ENCODE results near the gene MAPK8. TPM values are rescaled to one million over a fixed set of nuclear protein-coding genes. Genes with fewer than 3 reads are reported as not detected.

Gene MAPK8
- total RNA-seq, 1 donor from 2014 or later, result 43.2 TPM

- FAIRE-seq (peak; percentile 58), DNase-seq (ENCODE audit: low read depth) (no peak)
- H3K27me3 ChIP-seq (ENCODE audit: control insufficient read depth, insufficient read depth, low read length), result no peaks in the 10 kb centered on the region
- H3K36me3 ChIP-seq (ENCODE audit: control insufficient read depth, insufficient read depth, low read length), result no peaks in the 10 kb centered on the region
- H3K4me3 ChIP-seq (ENCODE audit: low read depth, low read length), result no peak overlapping the region
- no peak for TF ChIP-seq CTCF (IDR thresholded peaks at IDR 0.05; ENCODE audit: insufficient read depth, low read length, severe bottlenecking)
Observed at GRCh38 chr10:48478469-48478868, 172.0 kb downstream of the MAPK8 start.

GRCh38 chr10:48478980-48479811 lies 172.7 kb downstream of the MAPK8 start:
- no peak for FAIRE-seq
- Histone ChIP-seq H3K4me3 (ENCODE audit: low read depth, low read length) (no peak overlapping the region), H3K36me3 (ENCODE audit: control insufficient read depth, insufficient read depth, low read length) (no peaks in the 10 kb centered on the region), H3K27me3 (ENCODE audit: control insufficient read depth, insufficient read depth, low read length) (no peaks in the 10 kb centered on the region)
- DNase-seq (ENCODE audit: low read depth), result no peak
- no peak for TF ChIP-seq CTCF (IDR thresholded peaks at IDR 0.05; ENCODE audit: insufficient read depth, low read length, severe bottlenecking)

- Histone ChIP-seq H3K4me3 (ENCODE audit: low read depth, low read length) (no peak overlapping the region), H3K36me3 (ENCODE audit: control insufficient read depth, insufficient read depth, low read length) (no peaks in the 10 kb centered on the region), H3K27me3 (ENCODE audit: control insufficient read depth, insufficient read depth, low read length) (no peaks in the 10 kb centered on the region)
- DNase-seq (ENCODE audit: low read depth) (no peak), FAIRE-seq (no peak)
- no peak for TF ChIP-seq CTCF (IDR thresholded peaks at IDR 0.05; ENCODE audit: insufficient read depth, low read length, severe bottlenecking)
Observed at GRCh38 chr10:48480397-48481374, 174.2 kb downstream of the MAPK8 start.

- no peaks in the 10 kb centered on the region for H3K36me3 ChIP-seq (ENCODE audit: control insufficient read depth, insufficient read depth, low read length)
- no peak for TF ChIP-seq CTCF (IDR thresholded peaks at IDR 0.05; ENCODE audit: insufficient read depth, low read length, severe bottlenecking)
- DNase-seq (ENCODE audit: low read depth), result no peak
- FAIRE-seq, result no peak
- no peaks in the 10 kb centered on the region for H3K27me3 ChIP-seq (ENCODE audit: control insufficient read depth, insufficient read depth, low read length)
- H3K4me3 ChIP-seq (ENCODE audit: low read depth, low read length), result no peak overlapping the region
Observed at GRCh38 chr10:48481385-48481784, 174.9 kb downstream of the MAPK8 start.

- Histone ChIP-seq H3K4me3 (ENCODE audit: low read depth, low read length) (no peak overlapping the region), H3K36me3 (ENCODE audit: control insufficient read depth, insufficient read depth, low read length) (no peaks in the 10 kb centered on the region), H3K27me3 (ENCODE audit: control insufficient read depth, insufficient read depth, low read length) (no peaks in the 10 kb centered on the region)
- DNase-seq (ENCODE audit: low read depth), result no peak
- FAIRE-seq, result no peak
- TF ChIP-seq CTCF (IDR thresholded peaks at IDR 0.05; ENCODE audit: insufficient read depth, low read length, severe bottlenecking), result no peak
Observed at GRCh38 chr10:48482207-48482606, 175.7 kb downstream of the MAPK8 start.
